Adrenal gland (tissue), 12 donors: Measurements from ENCODE around the gene ELF2. TPM values are rescaled to one million over a fixed set of nuclear protein-coding genes. Genes with fewer than 3 reads are reported as not detected.

Source experiments
- DNase-seq, 7 donors: peaks; one replicate each; pipeline ENCODE4 v3.0.0-alpha.2; 2019 to 2020
- H3K27ac ChIP-seq, 5 donors: fragments of 200-600 bp; sonication (generic) in 4 of 5; 1 replicate in 3 of 5; 2 replicates in 2 of 5; pipeline versions ENCODE4 v1.5.1 to v1.8.0; 2016 to 2020; ENCODE audit warnings: mild to moderate bottlenecking in 1 of 5
- H3K27me3 ChIP-seq: fragments of 200-600 bp; 2 replicates; pipeline ENCODE4 v1.8.0; 2021
- H3K36me3 ChIP-seq, 2 donors: fragments of 200-600 bp; replicated peaks in 1 of 2; 1 replicate in 1 of 2; 2 replicates in 1 of 2; pipeline versions ENCODE4 v1.5.1 to v1.8.0; 2018 to 2022
- H3K4me1 ChIP-seq, 2 donors: fragments of 200-600 bp; replicated peaks in 1 of 2; 1 replicate in 1 of 2; 2 replicates in 1 of 2; pipeline versions ENCODE4 v1.5.1 to v1.8.0; 2018 to 2021
- H3K4me3 ChIP-seq, 4 donors: fragments of 200-600 bp; sonication (generic) in 3 of 4; one replicate each; pipeline ENCODE4 v1.5.1; 2016 to 2018
- H3K9me3 ChIP-seq, 3 donors: fragments of 200-600 bp; sonication (generic) in 1 of 3; replicated peaks in 1 of 3; 1 replicate in 2 of 3; 2 replicates in 1 of 3; pipeline versions ENCODE4 v1.5.1 to v1.8.0; 2016 to 2021
- CTCF ChIP-seq, 6 experiments: fragments of 450-650 bp in 4 of 6; fragments of 200-600 bp in 2 of 6; sonication (generic) in 1 of 6; IDR thresholded peaks; 1 replicate in 5 of 6; 2 replicates in 1 of 6; pipeline versions ENCODE4 v1.5.1 to v1.8.0; 2016 to 2021; ENCODE audit warnings: antibody characterized with exemption in 6 of 6, mild to moderate bottlenecking in 2 of 6, moderate library complexity in 1 of 6
- POLR2A ChIP-seq, 2 donors: fragments of 450-650 bp; IDR thresholded peaks; one replicate each; pipeline ENCODE4 v1.6.1; 2017; ENCODE audit warnings: antibody characterized with exemption in 2 of 2, mild to moderate bottlenecking in 2 of 2, moderate library complexity in 1 of 2
- WGBS, 4 donors: extraction: QIAGEN DNeasy Blood & Tissue Kit in 2 of 4; methylation state at CpG; one replicate each; pipeline versions ENCODE4 v1.1.5 to v1.1.7; 2013 to 2017; 5-methylcytosine and 5-hydroxymethylcytosine counted together
- intact Hi-C, 2 donors: fragments of 100-400 bp; cut with DNase I; formaldehyde crosslinking; loops; one replicate each; pipeline versions ENCODE4 v1.14.1 to v1.15.0; 2022 to 2023
- polyA plus RNA-seq, 3 donors: library from polyadenylated mRNA; stranded (reverse); fragments of 200-250 nt in 2 of 3; fragments of 350-450 nt in 1 of 3; fragmentation: Illumina TruSeq in 1 of 3; extraction: RNeasy Lipid Tissue Mini Kit (QIAGEN cat#74804) in 1 of 3; gene quantifications; one replicate each; pipeline ENCODE4 v1.2.3, GENCODE V29; 2013 to 2014
- total RNA-seq, 9 donors: library from RNA; depleted of rRNA in 4 of 9; stranded (reverse); fragments of >200 nt in 4 of 9; fragments of 120-200 nt in 1 of 9; fragmentation: NEBNext Ultra II Directional in 1 of 9; extraction: Animal tissue kit (Norgen Biotek cat#: 25700) in 1 of 9; gene quantifications; one replicate each; pipeline versions ENCODE4 v1.1.0 to v1.2.4, GENCODE V29; 2013 to 2023
- donor health status: healthy with polysubstance abuse.
- donor health status: Bipolar disorder and iron deficiency.
- donor health status: DM: yes; HTN: yes; CAD: no.
- donor health status: DM: no; HTN: no; CAD: no.
- donor health status: DM: no; HTN: no; CAD: no.
- donor health status: DM: yes; HTN: yes; CAD: no.

Gene ELF2
- total and polyA plus RNA-seq, 12 donors: 14.0 to 54.4 (median 26.6) TPM

- Histone ChIP-seq H3K4me3 (no peak overlapping the region), H3K9me3 (no peaks in the 10 kb centered on the region), H3K27ac (no peak overlapping the region), H3K27me3 (no peaks in the 10 kb centered on the region), H3K36me3 (no peaks in the 10 kb centered on the region), H3K4me1 (peaks cover 0 to 8% of the 10 kb centered on the region in 2 donors)
- TF ChIP-seq CTCF (IDR thresholded peaks at IDR 0.05) (no peak), POLR2A (IDR thresholded peaks at IDR 0.05) (no peak)
- 79 to 95% (median 90%) methylated on average over 6 to 7 of the region's 7 CpGs for WGBS, 4 donors
- intact Hi-C loops: no loop called here
- DNase-seq: peak in 6 of 7 donors; percentile 21 to 67 (median 32)
Observed at GRCh38 chr4:139144161-139144859, 32.7 kb downstream of the ELF2 start.

GRCh38 chr4:139142980-139143379, 34.0 kb downstream of the ELF2 start:
- Histone ChIP-seq H3K27me3 (no peaks in the 10 kb centered on the region), H3K4me1 (peaks cover 0 to 14% of the 10 kb centered on the region in 2 donors), H3K36me3 (no peaks in the 10 kb centered on the region), H3K27ac (no peak overlapping the region), H3K4me3 (no peak overlapping the region), H3K9me3 (no peaks in the 10 kb centered on the region)
- intact Hi-C loops: no loop called here
- no peak for DNase-seq
- 70 to 95% (median 88%) methylated on average over 2 of the region's 2 CpGs for WGBS, 4 donors
- TF ChIP-seq CTCF (IDR thresholded peaks at IDR 0.05): no peak
- no peak for TF ChIP-seq POLR2A (IDR thresholded peaks at IDR 0.05)

- Histone ChIP-seq H3K27me3 (no peaks in the 10 kb centered on the region), H3K4me3 (no peak overlapping the region), H3K9me3 (no peaks in the 10 kb centered on the region), H3K27ac (no peak overlapping the region), H3K4me1 (peaks cover 0 to 16% of the 10 kb centered on the region in 2 donors), H3K36me3 (no peaks in the 10 kb centered on the region)
- no peak for TF ChIP-seq POLR2A (IDR thresholded peaks at IDR 0.05)
- TF ChIP-seq CTCF (IDR thresholded peaks at IDR 0.05): no peak
- intact Hi-C loops: no loop called here
- no peak for DNase-seq
- WGBS, 4 donors: 53 to 82% (median 69%) methylated on average over 1 of the region's 1 CpG
Observed at GRCh38 chr4:139142087-139142486, 34.9 kb downstream of the ELF2 start.

- Histone ChIP-seq H3K36me3 (no peaks in the 10 kb centered on the region), H3K4me3 (no peak overlapping the region), H3K27me3 (no peaks in the 10 kb centered on the region)
Observed at GRCh38 chr4:139137763-139138162, 39.3 kb downstream of the ELF2 start.

More at GRCh38 chr4:139137763-139138162, 39.3 kb downstream of the ELF2 start:
- no peaks in the 10 kb centered on the region for H3K9me3 ChIP-seq
- no peak for DNase-seq
- peaks cover 0 to 16% of the 10 kb centered on the region in 2 donors for H3K4me1 ChIP-seq
- H3K27ac ChIP-seq: no peak overlapping the region
- TF ChIP-seq CTCF (IDR thresholded peaks at IDR 0.05): no peak
- no peak for TF ChIP-seq POLR2A (IDR thresholded peaks at IDR 0.05)
- intact Hi-C loops: no loop called here
- WGBS, 4 donors: 88 to 92% (median 91%) methylated on average over 3 of the region's 3 CpGs
